ENCODE results near the gene LDLRAD4.

DNA sequence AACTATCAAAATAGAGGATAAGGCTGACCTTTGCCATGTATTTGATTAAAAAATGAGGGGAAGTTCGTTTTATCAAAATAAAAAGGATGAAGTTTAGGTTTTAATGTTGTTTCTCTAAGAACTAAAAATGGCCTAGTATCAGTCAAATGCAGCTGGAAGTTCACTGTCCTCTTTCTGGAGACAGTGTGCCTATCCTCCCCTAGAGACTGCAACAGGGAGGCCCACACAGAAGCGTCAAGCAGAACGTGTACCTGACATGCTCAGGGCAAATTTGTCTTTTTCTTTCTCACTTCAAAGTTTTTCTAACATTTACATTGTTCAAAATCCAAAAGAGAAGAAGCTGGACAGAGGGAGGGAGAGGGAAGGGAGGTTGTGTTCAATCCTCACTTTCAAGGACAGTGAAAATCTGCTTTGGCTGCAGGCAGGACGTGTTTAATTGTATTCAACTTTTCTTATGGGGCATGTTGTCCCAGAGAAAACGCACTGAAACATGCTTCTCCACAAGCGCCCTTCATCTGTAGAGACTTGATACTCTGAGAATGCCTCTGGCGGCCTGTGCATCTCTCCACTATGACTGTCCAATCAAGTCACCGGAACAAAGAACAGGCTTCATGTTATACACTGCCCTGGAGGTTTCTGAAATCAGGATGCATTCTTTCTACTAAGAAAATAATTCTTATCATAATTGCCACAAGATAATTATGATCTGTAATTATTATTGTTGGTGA lies 442.7 kb downstream of the LDLRAD4 start:
- TF ChIP-seq, protein P1, sequence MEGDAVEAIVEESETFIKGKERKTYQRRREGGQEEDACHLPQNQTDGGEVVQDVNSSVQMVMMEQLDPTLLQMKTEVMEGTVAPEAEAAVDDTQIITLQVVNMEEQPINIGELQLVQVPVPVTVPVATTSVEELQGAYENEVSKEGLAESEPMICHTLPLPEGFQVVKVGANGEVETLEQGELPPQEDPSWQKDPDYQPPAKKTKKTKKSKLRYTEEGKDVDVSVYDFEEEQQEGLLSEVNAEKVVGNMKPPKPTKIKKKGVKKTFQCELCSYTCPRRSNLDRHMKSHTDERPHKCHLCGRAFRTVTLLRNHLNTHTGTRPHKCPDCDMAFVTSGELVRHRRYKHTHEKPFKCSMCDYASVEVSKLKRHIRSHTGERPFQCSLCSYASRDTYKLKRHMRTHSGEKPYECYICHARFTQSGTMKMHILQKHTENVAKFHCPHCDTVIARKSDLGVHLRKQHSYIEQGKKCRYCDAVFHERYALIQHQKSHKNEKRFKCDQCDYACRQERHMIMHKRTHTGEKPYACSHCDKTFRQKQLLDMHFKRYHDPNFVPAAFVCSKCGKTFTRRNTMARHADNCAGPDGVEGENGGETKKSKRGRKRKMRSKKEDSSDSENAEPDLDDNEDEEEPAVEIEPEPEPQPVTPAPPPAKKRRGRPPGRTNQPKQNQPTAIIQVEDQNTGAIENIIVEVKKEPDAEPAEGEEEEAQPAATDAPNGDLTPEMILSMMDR (conservative IDR thresholded peaks at IDR 0.05) = no peak
- TF ChIP-seq EZH2 (IDR thresholded peaks at IDR 0.05; ENCODE audit: low read depth) = no peak

Measured in PC-9 (cell line).